ENCODE data around the gene FDXR.
"Not testable (repeated sequence)": the region's sequence is repeated elsewhere in the genome, so short reads cannot be mapped to it uniquely, and the experiment has no call there.

FDXR gene, protein sequence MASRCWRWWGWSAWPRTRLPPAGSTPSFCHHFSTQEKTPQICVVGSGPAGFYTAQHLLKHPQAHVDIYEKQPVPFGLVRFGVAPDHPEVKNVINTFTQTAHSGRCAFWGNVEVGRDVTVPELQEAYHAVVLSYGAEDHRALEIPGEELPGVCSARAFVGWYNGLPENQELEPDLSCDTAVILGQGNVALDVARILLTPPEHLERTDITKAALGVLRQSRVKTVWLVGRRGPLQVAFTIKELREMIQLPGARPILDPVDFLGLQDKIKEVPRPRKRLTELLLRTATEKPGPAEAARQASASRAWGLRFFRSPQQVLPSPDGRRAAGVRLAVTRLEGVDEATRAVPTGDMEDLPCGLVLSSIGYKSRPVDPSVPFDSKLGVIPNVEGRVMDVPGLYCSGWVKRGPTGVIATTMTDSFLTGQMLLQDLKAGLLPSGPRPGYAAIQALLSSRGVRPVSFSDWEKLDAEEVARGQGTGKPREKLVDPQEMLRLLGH

DNA sequence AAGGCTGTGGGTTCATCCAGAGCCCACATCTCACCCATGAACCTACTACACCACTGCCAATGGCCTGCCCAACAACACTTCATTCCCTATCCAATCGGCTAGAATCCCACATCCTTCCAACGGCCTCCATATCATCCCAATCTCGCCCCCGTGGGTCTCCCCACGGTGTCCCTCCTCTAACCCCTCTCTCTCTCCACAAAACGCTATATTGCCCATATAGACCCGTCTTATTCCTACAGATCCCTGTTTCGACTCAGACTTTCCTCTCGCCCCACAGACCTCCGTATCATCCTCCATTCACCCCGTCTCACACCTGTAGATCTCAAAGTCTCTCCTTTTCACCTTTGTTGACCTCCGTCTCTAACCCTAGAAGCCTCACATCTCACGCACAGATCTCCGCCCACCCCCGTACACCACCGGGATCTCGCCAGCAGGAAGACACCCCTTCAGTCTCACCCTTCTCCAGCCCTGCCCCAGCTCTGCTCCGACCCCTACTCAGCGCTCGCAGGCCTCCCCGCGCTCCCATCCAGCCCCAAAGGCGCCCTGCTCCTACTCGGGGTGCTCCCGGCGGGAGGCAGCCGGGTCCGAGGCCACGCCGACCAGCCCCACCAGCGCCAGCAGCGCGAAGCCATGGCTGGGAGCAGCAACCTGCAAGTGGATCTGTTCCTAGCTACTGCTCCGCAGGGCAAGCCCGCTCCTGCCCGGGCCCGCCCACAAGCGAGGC, at the start of gene FDXR:
TSS of gene FDXR (minus strand) at position 682 of the 724 bp plus-strand sequence. CDS start at position 632, 50 bp downstream.
- no peak for DNase-seq (ENCODE audit: low read depth, low spot score)

DNA sequence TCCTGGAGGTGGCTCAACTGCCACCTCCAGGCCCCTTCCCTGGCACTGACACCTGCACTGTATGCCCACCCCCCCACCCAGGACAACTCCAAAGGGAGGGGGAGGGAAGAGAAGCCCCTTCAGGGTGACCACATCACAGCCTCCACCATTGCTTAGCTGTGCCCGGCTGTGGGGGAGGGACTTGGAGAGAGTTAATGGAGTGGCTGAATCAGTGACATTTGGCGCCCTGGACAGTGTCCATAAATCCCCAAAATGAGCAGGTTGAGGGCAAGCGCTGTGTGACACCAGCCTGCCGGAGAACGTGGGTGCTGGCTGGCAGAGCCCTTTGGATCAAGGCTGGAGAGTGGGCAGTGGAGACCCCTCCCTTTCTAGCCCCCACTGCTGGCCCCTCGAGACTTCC, 49.4 kb upstream of the FDXR start:
- DNase-seq (ENCODE audit: low read depth, low spot score), result no peak

DNA sequence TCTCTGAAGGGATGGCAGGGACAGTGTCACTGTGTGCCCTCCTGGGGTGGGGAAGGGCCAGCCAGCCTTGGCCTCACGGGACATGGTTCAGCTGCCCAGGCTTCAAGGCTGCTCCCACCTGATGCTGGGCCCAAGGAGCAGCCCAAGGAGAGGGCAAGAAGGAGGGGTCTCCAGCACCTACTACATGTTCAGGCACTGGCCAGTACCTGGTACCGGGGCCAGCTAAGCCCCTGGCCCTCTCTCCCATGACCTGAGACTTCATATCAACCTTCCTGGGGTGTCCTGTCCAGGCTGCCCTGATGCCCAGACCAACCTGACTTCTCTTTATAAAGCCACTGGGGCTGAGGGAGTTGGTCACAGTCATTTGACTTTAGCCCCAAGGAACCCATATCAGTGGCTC, 49.0 kb upstream of the FDXR start:
- no peak for DNase-seq (ENCODE audit: low read depth, low spot score)

DNA sequence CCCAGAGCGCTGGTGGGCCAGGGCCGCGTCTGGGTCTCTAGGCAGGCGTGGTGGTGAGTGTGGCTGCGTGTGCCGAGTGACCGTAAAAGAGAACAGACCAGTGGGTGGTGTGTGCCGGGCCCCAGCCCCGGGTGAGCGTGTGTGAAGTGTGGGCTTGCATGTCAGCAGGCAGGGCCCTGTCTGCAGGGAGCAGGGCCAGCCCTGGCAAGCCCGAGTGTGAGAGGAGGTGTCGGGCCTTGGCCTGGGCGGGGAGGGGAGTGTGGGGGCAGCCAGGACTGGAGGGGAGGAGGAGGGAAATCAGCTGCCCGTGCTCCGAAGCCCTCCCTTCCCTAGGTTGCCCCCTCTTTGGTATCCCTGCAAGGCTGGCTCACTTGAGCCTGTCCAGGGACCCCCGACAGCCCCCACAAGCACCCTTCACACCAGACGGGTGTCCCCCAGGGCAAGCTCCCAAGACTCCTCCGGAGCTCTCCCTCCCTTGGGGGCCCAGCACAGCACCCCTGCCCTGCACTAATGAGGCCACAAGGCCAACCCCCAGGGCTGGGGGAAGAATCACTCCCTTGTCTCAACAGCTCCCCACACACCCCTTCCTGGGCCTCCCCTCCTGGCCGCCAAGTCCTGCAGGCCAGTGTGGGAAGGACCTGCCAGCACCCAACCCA, 48.4 kb upstream of the FDXR start:
- no peak for DNase-seq (ENCODE audit: low read depth, low spot score)

DNA sequence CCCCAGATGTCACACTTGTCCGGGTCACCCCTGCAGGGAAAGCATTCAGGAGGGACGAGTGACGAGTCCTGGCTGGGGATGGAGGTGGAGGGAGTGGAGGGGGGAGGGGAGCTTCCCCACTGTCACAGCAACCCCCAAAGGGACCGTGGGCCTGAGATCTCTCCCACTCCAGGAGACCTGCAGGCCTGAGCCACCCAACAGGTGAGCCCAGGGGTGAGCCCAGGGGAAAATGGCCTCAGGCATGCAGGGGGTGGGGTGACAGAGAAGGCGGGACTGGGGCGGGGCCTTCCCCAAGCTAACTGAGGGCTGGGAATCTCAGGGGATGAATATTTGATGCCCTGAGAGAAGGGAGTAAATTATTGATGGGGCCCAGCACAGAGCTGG, 47.8 kb upstream of the FDXR start:
- DNase-seq (ENCODE audit: low read depth, low spot score), result no peak

DNA sequence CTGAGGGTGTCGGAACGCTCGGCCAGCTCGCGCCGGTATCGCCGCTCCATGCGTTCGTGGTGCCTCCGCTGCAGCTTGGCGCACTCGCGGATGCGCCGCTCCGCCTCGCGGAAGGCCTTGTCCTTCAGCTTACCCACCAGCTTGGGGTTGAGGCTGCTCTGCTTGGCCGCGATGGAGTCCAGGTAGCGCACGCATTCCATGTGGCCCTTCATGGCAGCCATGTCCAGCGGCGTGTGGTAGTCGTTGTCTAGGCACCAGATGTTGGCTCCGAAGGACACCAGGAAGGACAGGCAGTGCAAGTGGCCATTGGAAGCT, 47.5 kb upstream of the FDXR start:
- DNase-seq (ENCODE audit: low read depth, low spot score), result no peak

DNA sequence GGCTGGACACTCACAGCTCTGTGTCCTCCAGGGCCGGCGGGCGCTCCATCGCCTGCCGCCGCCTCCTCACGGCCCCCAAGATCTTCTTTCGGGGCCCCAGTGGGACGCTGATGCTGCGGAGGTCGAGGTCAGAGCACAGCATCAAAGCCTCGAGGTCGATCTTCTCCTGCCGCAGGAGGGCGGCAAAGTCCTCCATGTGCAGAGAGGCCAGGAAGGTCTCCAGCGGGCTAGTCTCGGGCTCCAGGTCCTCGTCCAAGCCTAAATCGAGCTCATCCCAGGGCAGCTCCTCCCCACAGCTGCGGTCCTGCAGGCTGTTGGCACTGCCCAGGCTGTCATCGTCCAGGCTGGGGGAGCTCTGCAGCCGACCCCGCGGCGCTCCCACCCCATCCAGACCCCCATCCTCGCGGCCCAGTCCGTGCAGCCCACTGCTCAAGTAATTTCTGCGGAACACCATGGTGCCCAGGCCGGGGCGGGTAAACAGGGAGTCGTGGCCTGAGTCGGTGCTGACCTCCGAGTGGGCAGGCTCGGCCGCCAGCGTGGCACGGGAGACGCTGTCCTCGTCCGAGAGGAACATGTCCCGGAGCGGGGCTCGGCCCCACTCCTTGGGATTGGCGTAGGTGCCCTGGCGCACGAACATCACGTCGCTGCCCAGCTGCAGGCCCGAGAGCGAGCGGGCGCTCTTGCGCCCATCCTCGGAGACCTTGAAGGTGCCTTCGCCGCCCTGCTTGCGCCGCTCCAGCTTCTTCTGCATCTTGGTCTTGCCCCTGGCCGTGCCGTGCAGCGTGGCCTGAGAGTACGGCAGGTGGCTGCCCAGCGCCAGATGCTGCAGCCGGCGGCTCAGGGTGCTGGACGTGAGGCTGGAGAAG, 46.9 kb upstream of the FDXR start:
- DNase-seq (ENCODE audit: low read depth, low spot score), result peak; percentile 20

DNA sequence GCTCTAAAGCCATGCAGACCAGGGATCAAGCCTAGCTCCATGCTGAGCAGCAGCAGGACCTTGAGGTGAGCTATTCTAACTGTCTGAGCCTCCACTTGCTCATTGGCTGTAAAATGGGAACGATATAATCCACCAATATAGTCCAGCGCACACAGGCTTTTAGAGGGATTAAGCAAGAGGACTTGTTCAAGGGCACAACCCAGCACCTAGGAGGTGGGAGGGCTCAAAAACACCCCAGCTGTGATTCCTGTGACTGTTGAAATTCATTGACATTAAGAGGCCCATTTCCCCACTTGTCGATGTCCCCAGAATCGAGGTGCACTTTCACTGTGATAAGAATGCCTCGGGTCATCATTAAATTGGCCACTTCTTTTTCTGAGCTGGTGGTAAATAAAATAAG, 46.1 kb upstream of the FDXR start:
- no peak for DNase-seq (ENCODE audit: low read depth, low spot score)

DNA sequence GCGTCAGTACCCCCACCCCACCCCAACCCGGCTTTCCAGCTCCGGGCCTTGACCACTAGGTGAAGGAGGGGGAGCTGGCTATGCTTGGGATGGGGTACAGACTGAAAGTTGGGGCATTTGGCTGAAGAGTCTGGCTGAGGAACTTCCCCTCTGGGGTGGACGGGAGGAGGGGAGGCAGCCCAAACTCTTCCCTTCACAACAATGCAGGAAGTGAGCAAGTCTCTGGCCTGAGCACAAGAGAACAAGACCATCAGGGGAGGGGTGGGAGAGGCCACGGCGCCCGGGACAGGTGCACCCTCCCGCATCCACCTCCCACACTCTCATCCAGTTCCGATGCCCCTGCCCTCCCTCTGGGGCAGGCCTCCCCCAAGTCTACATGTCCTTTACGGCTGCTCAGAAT, 44.6 kb upstream of the FDXR start:
- DNase-seq (ENCODE audit: low read depth, low spot score), result no peak

DNA sequence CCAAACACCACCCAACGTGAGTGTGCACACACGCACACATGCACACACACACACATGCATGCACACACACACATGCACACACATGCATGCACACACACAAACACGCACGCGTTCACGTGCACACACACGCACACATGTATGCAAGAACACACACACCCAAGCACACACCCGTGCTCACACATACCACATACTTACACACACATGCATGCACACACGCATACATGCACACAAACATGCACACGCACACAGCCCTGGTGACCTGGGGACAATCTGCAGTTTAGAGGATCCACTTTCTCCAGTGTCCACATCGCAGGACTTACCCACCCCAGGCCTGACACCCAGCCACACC, 44.0 kb upstream of the FDXR start:
- no peak for DNase-seq (ENCODE audit: low read depth, low spot score)

DNA sequence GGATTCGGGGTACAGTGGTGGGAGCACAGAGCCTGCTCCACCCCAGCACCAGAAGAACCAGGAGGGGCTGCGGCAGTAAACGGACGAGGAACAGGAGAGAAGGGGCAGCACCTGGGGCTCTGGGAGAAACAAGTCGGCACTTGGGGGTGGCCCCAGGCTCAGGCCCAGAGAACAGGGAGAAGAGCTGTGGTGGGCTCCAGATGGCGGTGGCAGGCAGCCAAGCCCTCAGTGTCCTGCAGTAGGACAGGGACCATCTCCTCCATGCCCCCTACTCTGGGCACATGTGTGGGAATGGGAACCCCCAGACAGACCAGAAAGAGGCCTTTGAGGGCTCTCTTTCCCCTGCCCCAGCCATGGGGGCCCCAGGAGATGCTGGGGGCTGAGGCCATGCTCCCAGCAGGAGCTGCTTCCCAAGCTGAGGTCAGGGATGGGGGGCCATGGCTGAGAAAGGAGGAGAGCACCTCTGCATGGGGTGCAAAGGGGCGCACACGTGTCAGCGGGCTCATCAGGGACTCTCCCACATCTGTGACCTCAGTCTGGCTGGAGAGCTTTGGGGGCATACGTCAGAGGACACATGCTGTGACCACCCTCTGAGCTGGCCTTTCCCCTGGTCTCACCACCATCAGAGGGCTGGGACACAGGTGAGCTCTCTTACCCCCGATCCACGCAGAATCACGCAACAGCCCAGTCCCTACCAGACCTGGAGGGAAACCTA, 43.5 kb upstream of the FDXR start:
- no peak for DNase-seq (ENCODE audit: low read depth, low spot score)

DNA sequence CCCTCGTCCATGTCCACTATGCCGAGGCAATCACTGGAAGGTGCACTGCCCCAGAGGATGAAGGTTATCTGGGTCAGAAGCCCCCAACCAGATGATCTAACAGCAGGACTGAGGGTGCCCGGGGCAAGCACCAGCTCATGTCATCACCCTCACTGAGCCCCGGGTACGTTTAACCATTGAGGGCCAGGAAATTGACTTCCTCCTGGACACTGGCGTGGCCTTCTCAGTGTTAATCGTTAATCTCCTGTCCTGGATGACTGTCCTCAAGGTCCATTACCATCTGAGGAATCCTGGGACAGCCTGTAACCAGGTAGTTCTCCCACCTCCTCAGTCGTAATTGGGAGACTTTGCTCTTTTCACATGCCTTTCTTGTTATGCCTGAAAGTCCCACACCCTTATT, 38.6 kb upstream of the FDXR start:
- DNase-seq (ENCODE audit: low read depth, low spot score), result not testable (repeated sequence)

DNA sequence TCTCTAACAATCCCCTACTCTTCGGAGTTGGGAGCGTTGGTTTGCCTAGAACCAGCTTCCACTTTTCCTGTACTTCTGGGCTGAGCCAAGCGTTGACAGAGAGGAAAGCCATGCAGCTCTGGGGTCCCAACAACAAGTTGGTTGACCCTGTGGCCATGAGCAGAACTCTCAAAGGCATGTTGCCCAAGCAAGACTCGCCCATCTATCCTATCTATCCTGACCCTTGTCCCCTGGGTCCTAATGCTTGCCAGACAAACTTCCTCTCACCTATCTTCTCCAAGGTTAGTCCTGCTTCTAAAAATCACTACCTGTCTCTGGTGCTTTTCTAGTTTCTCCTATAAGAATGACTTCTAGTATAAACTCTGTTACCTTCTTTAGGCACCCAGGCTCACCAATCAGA, 36.3 kb upstream of the FDXR start:
- DNase-seq (ENCODE audit: low read depth, low spot score), result not testable (repeated sequence)

DNA sequence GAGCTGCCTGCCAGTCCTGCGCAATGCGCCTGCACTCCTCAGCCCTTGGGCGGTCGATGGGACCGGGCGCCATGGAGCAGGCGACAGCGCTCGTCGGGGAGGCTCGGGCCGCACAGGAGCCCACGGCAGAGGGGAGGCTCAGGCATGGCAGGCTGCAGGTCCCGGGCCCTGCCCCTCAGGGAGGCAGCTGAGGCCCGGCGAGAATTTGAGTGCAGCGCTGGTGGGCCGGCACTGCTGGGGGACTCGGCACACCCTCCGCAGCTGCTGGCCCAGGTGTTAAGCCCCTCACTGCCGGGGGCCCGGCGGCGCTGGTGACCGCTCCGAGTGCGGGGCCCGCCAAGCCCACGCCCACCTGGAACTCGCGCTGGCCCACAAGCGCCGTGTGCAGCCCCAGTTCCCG, 34.2 kb upstream of the FDXR start:
- DNase-seq (ENCODE audit: low read depth, low spot score), result no peak

DNA sequence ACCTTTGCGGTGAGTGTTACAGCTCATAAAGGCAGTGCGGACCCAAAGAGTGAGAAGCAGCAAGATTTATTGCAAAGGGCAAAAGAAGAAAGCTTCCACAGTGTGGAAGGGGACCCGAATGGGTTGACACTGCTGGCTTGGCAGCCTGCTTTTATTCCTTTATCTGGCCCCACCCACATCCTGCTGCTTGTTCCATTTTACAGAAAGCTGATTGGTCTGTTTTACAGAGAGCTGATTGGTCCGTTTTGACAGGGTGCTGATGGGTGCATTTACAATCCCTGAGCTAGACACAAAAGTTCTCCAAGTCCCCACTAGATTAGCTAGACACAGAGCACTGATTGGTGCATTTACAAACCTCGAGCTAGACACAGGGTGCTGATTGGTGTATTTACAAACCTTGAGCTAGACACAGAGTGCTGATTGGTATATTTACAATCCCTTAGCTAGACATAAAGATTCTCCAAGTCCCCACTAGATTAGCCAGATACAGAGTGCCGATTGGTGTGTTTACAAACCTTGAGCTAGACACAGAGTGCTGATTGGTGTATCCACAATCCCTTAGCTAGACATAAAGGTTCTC, 33.5 kb upstream of the FDXR start:
- not testable (repeated sequence) for DNase-seq (ENCODE audit: low read depth, low spot score)

DNA sequence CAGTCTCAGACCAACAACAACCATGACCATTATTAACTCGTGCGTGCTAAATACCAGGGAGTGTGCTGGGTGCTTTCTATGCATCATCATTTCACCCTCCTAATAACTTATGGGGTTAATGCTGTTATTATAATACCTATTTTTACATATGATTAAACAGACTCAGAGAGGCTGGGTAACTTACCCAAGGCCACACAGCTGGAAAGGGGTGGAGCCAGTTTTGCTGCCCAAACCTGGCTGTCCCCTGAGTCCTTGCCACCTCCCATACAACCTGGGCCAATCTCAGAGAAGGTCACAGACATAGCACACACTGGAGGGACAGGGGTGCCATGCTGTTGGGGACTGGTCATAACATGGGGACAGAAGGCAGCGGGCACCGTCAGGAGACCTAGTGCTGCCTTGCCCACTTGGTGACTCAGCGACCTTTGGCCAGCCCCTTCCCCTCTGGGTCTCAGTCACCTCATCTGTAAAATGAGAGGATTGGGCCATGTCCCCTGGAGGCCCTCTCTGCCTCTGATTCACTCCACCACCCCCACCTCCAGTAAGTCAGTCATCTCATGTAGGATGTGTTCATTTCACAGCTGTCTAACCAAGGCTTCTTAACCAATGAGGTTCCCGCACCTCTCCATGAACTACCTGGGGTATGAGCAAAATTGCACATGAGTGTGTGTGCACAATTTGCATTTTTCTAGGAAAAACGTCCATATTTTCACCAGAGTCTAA, 32.1 kb upstream of the FDXR start:
- no peak for DNase-seq (ENCODE audit: low read depth, low spot score)

DNA sequence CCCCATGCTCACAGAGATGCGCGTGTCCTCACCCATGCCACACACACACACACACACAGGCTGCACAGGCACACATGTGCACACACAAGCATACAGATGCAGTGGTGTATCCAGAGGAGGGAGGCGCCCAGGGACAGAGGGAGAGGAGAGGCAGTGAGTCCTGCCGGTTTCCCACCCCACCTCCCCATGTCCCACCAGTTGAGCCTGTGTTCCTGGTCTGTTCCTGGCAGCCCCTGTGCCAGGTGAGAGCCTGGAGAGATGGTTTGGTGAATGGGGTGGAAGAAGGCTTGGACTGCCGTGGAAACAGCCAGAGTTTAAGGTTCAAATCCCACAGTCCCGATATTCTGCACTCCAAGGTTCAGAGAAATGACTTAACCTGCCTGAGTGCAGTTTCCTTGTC, 30.9 kb upstream of the FDXR start:
- DNase-seq (ENCODE audit: low read depth, low spot score), result no peak

DNA sequence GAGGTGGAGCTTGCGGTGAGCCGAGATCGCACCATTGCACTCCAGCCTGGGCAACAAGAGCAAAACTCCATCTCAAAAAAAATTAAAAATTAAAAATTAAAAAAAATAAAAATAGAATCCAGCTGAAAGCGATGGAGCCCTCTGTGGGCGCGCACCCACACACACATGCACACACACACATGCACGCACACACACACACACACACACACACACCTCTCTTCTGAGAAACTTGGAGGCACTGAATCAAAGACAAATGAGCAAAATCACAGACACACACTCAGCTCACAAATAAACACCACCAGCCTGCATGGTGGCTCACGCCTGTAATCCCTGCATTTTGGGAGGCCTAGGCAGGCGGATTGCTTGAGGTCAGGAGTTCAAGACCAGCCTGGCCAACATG, 30.2 kb upstream of the FDXR start:
- DNase-seq (ENCODE audit: low read depth, low spot score), result no peak

DNA sequence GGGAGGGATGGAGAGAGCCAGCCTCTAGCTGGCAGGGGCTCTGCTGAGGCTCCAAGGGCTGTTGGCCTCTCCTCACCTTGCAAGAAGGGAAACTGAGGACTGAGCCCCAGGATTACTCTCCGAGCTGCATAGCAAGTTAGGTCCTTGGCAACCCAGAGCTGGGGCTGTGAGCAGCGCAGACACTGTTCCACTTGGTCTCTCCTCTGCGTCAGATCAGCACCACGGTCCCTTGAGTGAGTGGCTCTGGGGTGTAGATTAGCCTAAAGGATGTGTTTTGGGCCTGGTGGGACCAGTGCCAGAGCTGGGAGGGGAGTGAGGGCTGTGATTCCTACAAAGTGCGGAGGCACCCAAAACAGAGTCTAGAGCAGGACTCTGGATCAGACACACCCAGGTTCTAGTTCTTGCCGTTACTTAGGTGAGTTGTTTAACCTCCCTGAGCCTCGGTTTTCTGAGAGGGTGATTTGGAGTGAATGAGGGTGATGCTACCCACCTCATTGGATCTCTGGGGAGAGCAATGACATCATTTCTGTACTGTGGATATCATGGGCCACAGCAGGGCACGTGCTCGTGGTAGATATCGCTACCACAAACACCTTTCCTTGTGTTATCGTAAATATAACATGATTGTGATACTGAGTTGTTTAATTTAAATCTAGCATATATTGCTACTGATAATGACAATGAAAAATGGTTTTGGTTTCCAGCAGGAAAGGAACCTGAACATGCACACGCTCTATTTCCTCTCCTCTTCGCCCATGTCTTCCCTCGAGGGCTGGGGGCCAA, 28.8 kb upstream of the FDXR start:
- no peak for DNase-seq (ENCODE audit: low read depth, low spot score)

Measured in iPS DF 19.7 (cell line).